WTC11 (cell line): ENCODE data around the gene NMU. TPM values are rescaled to one million over a fixed set of nuclear protein-coding genes. Genes with fewer than 3 reads are reported as not detected.

ENCODE experiments used
- ATAC-seq: fragments of 200-7000 bp; cut with Tn5 transposase; 2 replicates; pipeline ENCODE4 v1.10.0; 2021; ENCODE audit warnings: mild to moderate bottlenecking, moderate library complexity
- CTCF ChIA-PET: fragments of 300-600 bp; sonication (Branson Sonifier 250); formaldehyde crosslinking; loops from one replicate; lab custom pipeline; 2021; ENCODE audit warnings: antibody characterized with exemption; lab: Charles Lee
- POLR2A ChIA-PET: fragments of 350-600 bp; sonication (Branson Sonifier 250); formaldehyde crosslinking; loops from one replicate; lab custom pipeline; 2021; ENCODE audit warnings: antibody characterized with exemption; lab: Charles Lee
- DNase-seq: peaks from one replicate; pipeline ENCODE4 v3.0.0; 2021; ENCODE audit warnings: low spot score
- H3K27ac Mint-ChIP-seq: 2 replicates; pipeline ENCODE4 v1.8.0; 2021; ENCODE audit warnings: mixed read lengths
- H3K27me3 Mint-ChIP-seq: 2 replicates; pipeline ENCODE4 v1.8.0; 2021; ENCODE audit warnings: low read depth, mild to moderate bottlenecking, moderate library complexity, mixed read lengths
- H3K36me3 Mint-ChIP-seq: 2 replicates; pipeline ENCODE4 v1.8.0; 2021; ENCODE audit warnings: mixed read lengths
- H3K4me1 Mint-ChIP-seq: 2 replicates; pipeline ENCODE4 v1.8.0; 2022; ENCODE audit warnings: mixed read lengths
- H3K4me3 Mint-ChIP-seq: 2 replicates; pipeline ENCODE4 v1.8.0; 2021; ENCODE audit warnings: mild to moderate bottlenecking, moderate library complexity, mixed read lengths
- H3K9me3 Mint-ChIP-seq: 2 replicates; pipeline ENCODE4 v1.8.0; 2021; ENCODE audit warnings: mixed read lengths
- CBFB ChIP-seq: sonication (generic); formaldehyde crosslinking; IDR thresholded peaks from 2 replicates; pipeline ENCODE4 v1.8.1; 2022; ENCODE audit warnings: mild to moderate bottlenecking, low read depth, missing genetic modification reagents
- CTCF ChIP-seq: fragments of 200-600 bp; IDR thresholded peaks from 2 replicates; pipeline ENCODE4 v1.8.0; 2022; ENCODE audit warnings: antibody characterized with exemption
- E2F1 ChIP-seq: sonication (generic); formaldehyde crosslinking; IDR thresholded peaks from 2 replicates; pipeline ENCODE4 v1.8.0; 2022; ENCODE audit warnings: mild to moderate bottlenecking, missing genetic modification reagents
- EMX1 ChIP-seq: fragments of 250-450 bp; sonication (Bioruptor Pico); IDR thresholded peaks from 2 replicates; pipeline ENCODE4 v1.8.0; 2021; ENCODE audit warnings: mild to moderate bottlenecking
- ESRRA ChIP-seq: sonication (generic); formaldehyde crosslinking; IDR thresholded peaks from 2 replicates; pipeline ENCODE4 v1.8.1; 2022; ENCODE audit warnings: mild to moderate bottlenecking, missing genetic modification reagents, borderline replicate concordance
- FOXJ3 ChIP-seq: sonication (generic); formaldehyde crosslinking; IDR thresholded peaks from 2 replicates; pipeline ENCODE4 v1.9.0; 2021; ENCODE audit warnings: missing genetic modification reagents, mild to moderate bottlenecking, borderline replicate concordance
- GTF2I ChIP-seq: fragments of 250-450 bp; sonication (Bioruptor Pico); conservative IDR thresholded peaks from 2 replicates; pipeline ENCODE4 v1.4.0; 2021; ENCODE audit warnings: mild to moderate bottlenecking
- JAZF1 ChIP-seq: fragments of 250-450 bp; sonication (Bioruptor Pico); IDR thresholded peaks from 2 replicates; pipeline ENCODE4 v1.9.0; 2021; ENCODE audit warnings: moderate library complexity, mild to moderate bottlenecking, inconsistent platforms
- MXD4 ChIP-seq: fragments of 250-450 bp; sonication (Bioruptor Pico); IDR thresholded peaks from 2 replicates; pipeline ENCODE4 v1.8.0; 2021; ENCODE audit warnings: mild to moderate bottlenecking, moderate library complexity, borderline replicate concordance
- NFYB ChIP-seq: sonication (generic); formaldehyde crosslinking; conservative IDR thresholded peaks from 2 replicates; pipeline ENCODE4 v1.8.0; 2022; ENCODE audit warnings: low read depth, missing genetic modification reagents
- NR2C2 ChIP-seq: sonication (generic); formaldehyde crosslinking; IDR thresholded peaks from 2 replicates; pipeline ENCODE4 v1.8.0; 2022; ENCODE audit warnings: mild to moderate bottlenecking, missing genetic modification reagents
- PRRX2 ChIP-seq: fragments of 250-450 bp; sonication (Bioruptor Pico); IDR thresholded peaks from 2 replicates; pipeline ENCODE4 v1.8.0; 2021; ENCODE audit warnings: mild to moderate bottlenecking
- SMAD3 ChIP-seq: sonication (generic); formaldehyde crosslinking; IDR thresholded peaks from 2 replicates; pipeline ENCODE4 v1.8.0; 2022; ENCODE audit warnings: missing genetic modification reagents, mild to moderate bottlenecking, borderline replicate concordance
- ZNF138 ChIP-seq: sonication (generic); formaldehyde crosslinking; conservative IDR thresholded peaks from 2 replicates; pipeline ENCODE4 v1.8.1; 2022; ENCODE audit warnings: mild to moderate bottlenecking, moderate library complexity, missing genetic modification reagents
- ZNF317 ChIP-seq: sonication (generic); formaldehyde crosslinking; IDR thresholded peaks from 2 replicates; pipeline ENCODE4 v1.8.1; 2023; ENCODE audit warnings: low read depth, mild to moderate bottlenecking, moderate library complexity, missing genetic modification reagents, borderline replicate concordance
- ZNF396 ChIP-seq: fragments of 250-450 bp; sonication (Bioruptor Pico); IDR thresholded peaks from 2 replicates; pipeline ENCODE4 v1.8.0; 2021; ENCODE audit warnings: mild to moderate bottlenecking, moderate library complexity, borderline replicate concordance
- ZNF425 ChIP-seq: fragments of 250-450 bp; sonication (Bioruptor Pico); conservative IDR thresholded peaks from 2 replicates; pipeline ENCODE4 v1.9.0; 2021; ENCODE audit warnings: mild to moderate bottlenecking
- ZNF512 ChIP-seq: sonication (generic); formaldehyde crosslinking; IDR thresholded peaks from 2 replicates; pipeline ENCODE4 v1.8.1; 2022; ENCODE audit warnings: missing genetic modification reagents, borderline replicate concordance
- total RNA-seq: library from RNA; stranded (reverse); gene quantifications from 3 replicates; pipeline ENCODE4 v1.2.3, GENCODE V29; 2021
- TF ChIP-seq, protein P1 (sequence below): sonication (generic); formaldehyde crosslinking; IDR thresholded peaks from 2 replicates; pipeline ENCODE4 v1.8.1; 2022; ENCODE audit warnings: low read depth, mild to moderate bottlenecking, moderate library complexity, missing genetic modification reagents, borderline replicate concordance
- TF ChIP-seq, protein P2 (sequence below): sonication (generic); formaldehyde crosslinking; IDR thresholded peaks from 2 replicates; pipeline ENCODE4 v1.8.1; 2023; ENCODE audit warnings: mild to moderate bottlenecking, missing genetic modification reagents, borderline replicate concordance
- TF ChIP-seq, protein P3 (sequence below): sonication (generic); formaldehyde crosslinking; IDR thresholded peaks from 2 replicates; pipeline ENCODE4 v1.8.1; 2023; ENCODE audit warnings: mild to moderate bottlenecking, moderate library complexity, missing genetic modification reagents
- TF ChIP-seq, protein P4 (sequence below): fragments of 250-450 bp; sonication (Bioruptor Pico); IDR thresholded peaks from 2 replicates; pipeline ENCODE4 v1.9.0; 2021; ENCODE audit warnings: moderate library complexity, mild to moderate bottlenecking, inconsistent platforms, borderline replicate concordance

NMU gene
- total RNA-seq, 1 experiment from 2014 or later = 43.7 TPM

DNA sequence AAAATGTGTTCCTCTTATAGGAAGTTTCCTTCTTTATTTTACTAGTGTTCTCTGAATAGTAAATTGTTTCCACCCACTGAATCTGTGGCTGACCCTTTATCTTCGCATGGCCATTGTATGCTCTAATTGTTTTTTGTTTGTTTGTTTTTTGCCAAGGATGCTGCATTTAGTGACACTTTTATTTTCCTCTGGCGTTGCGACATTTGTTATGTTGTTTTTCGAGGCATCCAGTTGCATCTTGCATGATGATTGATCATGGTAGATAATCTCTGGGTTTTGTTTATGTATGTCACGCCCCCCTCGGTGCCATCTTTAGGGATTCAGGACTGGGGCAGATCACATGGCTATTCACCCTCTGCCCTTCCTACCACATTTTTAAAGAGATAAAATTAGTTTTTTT, 2.2 kb downstream of the NMU start:
- H3K27me3 Mint-ChIP-seq = peaks cover 23% of the 10 kb centered on the region
- peak overlapping the region; percentile 83 for H3K4me3 Mint-ChIP-seq
- H3K27ac Mint-ChIP-seq = no peak overlapping the region
- TF ChIP-seq, protein P1, sequence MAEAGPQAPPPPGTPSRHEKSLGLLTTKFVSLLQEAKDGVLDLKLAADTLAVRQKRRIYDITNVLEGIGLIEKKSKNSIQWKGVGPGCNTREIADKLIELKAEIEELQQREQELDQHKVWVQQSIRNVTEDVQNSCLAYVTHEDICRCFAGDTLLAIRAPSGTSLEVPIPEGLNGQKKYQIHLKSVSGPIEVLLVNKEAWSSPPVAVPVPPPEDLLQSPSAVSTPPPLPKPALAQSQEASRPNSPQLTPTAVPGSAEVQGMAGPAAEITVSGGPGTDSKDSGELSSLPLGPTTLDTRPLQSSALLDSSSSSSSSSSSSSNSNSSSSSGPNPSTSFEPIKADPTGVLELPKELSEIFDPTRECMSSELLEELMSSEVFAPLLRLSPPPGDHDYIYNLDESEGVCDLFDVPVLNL = no peak
- TF ChIP-seq ZNF317 (CRISPR knock-in tag) (no peak), E2F1 (no peak), ZNF512 (no peak)
- peaks cover 16% of the 10 kb centered on the region for H3K36me3 Mint-ChIP-seq
- peaks cover 64% of the 10 kb centered on the region for H3K4me1 Mint-ChIP-seq
- no peak for DNase-seq
- ChIA-PET CTCF (no interaction called here), POLR2A (no interaction called here)
- no peak for ATAC-seq
- H3K9me3 Mint-ChIP-seq = peaks cover 15% of the 10 kb centered on the region

DNA sequence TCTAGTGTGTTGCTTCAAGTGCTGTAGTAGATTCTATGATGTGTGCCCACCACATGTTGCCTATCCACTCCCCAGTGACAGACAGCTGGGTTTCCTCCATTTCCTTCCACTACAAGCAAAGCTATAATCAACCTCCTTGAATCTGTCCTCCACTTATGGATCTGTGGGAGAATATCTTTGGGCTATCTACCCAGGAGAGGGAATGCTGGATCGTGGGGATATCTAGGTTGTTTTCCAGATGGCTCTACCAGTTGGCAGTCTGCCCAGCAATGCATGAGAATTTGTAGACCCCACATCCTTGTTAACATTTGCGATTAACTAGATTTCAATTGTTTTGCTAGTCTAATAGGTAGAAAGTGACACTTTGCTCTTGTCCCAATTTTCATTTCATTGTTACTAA, 10.3 kb downstream of the NMU start:
- no peak overlapping the region for H3K4me3 Mint-ChIP-seq
- peaks cover 10% of the 10 kb centered on the region for H3K9me3 Mint-ChIP-seq
- no peaks in the 10 kb centered on the region; the same call in 1 of the 2 replicates for H3K4me1 Mint-ChIP-seq
- no peaks in the 10 kb centered on the region for H3K27me3 Mint-ChIP-seq
- ATAC-seq = no peak
- no peak overlapping the region for H3K27ac Mint-ChIP-seq
- no peak for DNase-seq
- ChIA-PET POLR2A (no interaction called here), CTCF (no interaction called here)
- H3K36me3 Mint-ChIP-seq = peaks cover 22% of the 10 kb centered on the region
- TF ChIP-seq, protein P2, sequence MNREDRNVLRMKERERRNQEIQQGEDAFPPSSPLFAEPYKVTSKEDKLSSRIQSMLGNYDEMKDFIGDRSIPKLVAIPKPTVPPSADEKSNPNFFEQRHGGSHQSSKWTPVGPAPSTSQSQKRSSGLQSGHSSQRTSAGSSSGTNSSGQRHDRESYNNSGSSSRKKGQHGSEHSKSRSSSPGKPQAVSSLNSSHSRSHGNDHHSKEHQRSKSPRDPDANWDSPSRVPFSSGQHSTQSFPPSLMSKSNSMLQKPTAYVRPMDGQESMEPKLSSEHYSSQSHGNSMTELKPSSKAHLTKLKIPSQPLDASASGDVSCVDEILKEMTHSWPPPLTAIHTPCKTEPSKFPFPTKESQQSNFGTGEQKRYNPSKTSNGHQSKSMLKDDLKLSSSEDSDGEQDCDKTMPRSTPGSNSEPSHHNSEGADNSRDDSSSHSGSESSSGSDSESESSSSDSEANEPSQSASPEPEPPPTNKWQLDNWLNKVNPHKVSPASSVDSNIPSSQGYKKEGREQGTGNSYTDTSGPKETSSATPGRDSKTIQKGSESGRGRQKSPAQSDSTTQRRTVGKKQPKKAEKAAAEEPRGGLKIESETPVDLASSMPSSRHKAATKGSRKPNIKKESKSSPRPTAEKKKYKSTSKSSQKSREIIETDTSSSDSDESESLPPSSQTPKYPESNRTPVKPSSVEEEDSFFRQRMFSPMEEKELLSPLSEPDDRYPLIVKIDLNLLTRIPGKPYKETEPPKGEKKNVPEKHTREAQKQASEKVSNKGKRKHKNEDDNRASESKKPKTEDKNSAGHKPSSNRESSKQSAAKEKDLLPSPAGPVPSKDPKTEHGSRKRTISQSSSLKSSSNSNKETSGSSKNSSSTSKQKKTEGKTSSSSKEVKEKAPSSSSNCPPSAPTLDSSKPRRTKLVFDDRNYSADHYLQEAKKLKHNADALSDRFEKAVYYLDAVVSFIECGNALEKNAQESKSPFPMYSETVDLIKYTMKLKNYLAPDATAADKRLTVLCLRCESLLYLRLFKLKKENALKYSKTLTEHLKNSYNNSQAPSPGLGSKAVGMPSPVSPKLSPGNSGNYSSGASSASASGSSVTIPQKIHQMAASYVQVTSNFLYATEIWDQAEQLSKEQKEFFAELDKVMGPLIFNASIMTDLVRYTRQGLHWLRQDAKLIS (CRISPR knock-in tag) = no peak
- TF ChIP-seq GTF2I (CRISPR knock-in tag) (no peak), FOXJ3 (no peak), ZNF138 (CRISPR knock-in tag) (no peak), ZNF396 (CRISPR knock-in tag) (no peak), MXD4 (no peak), JAZF1 (CRISPR knock-in tag) (no peak), CBFB (CRISPR knock-in tag) (no peak), ZNF425 (CRISPR knock-in tag) (no peak), NFYB (CRISPR knock-in tag) (no peak), NR2C2 (no peak), SMAD3 (CRISPR knock-in tag) (no peak), EMX1 (CRISPR knock-in tag) (no peak), CTCF (no peak), PRRX2 (CRISPR knock-in tag) (no peak), ESRRA (no peak)
- TF ChIP-seq, protein P3, sequence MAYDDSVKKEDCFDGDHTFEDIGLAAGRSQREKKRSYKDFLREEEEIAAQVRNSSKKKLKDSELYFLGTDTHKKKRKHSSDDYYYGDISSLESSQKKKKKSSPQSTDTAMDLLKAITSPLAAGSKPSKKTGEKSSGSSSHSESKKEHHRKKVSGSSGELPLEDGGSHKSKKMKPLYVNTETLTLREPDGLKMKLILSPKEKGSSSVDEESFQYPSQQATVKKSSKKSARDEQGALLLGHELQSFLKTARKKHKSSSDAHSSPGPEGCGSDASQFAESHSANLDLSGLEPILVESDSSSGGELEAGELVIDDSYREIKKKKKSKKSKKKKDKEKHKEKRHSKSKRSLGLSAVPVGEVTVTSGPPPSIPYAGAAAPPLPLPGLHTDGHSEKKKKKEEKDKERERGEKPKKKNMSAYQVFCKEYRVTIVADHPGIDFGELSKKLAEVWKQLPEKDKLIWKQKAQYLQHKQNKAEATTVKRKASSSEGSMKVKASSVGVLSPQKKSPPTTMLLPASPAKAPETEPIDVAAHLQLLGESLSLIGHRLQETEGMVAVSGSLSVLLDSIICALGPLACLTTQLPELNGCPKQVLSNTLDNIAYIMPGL (CRISPR knock-in tag) = no peak
- TF ChIP-seq, protein P4, sequence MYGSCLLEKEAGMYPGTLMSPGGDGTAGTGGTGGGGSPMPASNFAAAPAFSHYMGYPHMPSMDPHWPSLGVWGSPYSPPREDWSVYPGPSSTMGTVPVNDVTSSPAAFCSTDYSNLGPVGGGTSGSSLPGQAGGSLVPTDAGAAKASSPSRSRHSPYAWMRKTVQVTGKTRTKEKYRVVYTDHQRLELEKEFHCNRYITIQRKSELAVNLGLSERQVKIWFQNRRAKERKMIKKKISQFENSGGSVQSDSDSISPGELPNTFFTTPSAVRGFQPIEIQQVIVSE (CRISPR knock-in tag) = no peak
